Upper lobe of left lung (tissue), 6 donors: ENCODE measurements around the gene ATG7. TPM values are rescaled to one million over a fixed set of nuclear protein-coding genes. Genes with fewer than 3 reads are reported as not detected.

ENCODE experiments used
- ATAC-seq, 2 donors: fragments of 200-7000 bp; cut with Tn5 transposase; one replicate each; pipeline ENCODE4 v1.9.1; 2022; ENCODE audit warnings: mild to moderate bottlenecking in 2 of 2, moderate library complexity in 2 of 2; ENCODE audit not compliant: low FRiP score in 2 of 2
- DNase-seq, 2 donors: peaks; one replicate each; pipeline ENCODE4 v3.0.0-alpha.2; 2019 to 2020
- H3K27ac ChIP-seq, 4 donors: fragments of 200-600 bp; sonication (generic); one replicate each; pipeline ENCODE4 v1.5.1; 2016 to 2019
- H3K27me3 ChIP-seq, 4 donors: fragments of 200-600 bp; sonication (generic); one replicate each; pipeline ENCODE4 v1.5.1; 2017 to 2019
- H3K36me3 ChIP-seq, 4 donors: fragments of 200-600 bp; sonication (generic); one replicate each; pipeline ENCODE4 v1.5.1; 2016 to 2019
- H3K4me1 ChIP-seq, 4 donors: fragments of 200-600 bp; sonication (generic); one replicate each; pipeline ENCODE4 v1.5.1; 2018 to 2019
- H3K4me3 ChIP-seq, 4 donors: fragments of 200-600 bp; sonication (generic); one replicate each; pipeline ENCODE4 v1.5.1; 2017 to 2019; ENCODE audit warnings: mild to moderate bottlenecking in 2 of 4, moderate library complexity in 1 of 4
- H3K9me3 ChIP-seq, 4 donors: fragments of 200-600 bp; sonication (generic); one replicate each; pipeline ENCODE4 v1.5.1; 2018 to 2019
- CTCF ChIP-seq, 6 experiments: fragments of 450-650 bp in 4 of 6; fragments of 200-600 bp in 2 of 6; sonication (generic) in 2 of 6; IDR thresholded peaks; one replicate each; pipeline ENCODE4 v1.5.1; 2016 to 2019; ENCODE audit warnings: antibody characterized with exemption in 6 of 6
- EP300 ChIP-seq, 4 donors: sonication (generic); formaldehyde crosslinking; IDR thresholded peaks; one replicate each; pipeline ENCODE4 v1.5.1; 2017; ENCODE audit warnings: antibody characterized with exemption in 4 of 4, control low read depth in 2 of 4
- POLR2A ChIP-seq, 4 donors: fragments of 450-650 bp; IDR thresholded peaks; one replicate each; pipeline ENCODE4 v1.5.1; 2016 to 2017; ENCODE audit warnings: antibody characterized with exemption in 4 of 4, mild to moderate bottlenecking in 2 of 4
- POLR2AphosphoS5 ChIP-seq, 2 donors: sonication (generic); formaldehyde crosslinking; IDR thresholded peaks; one replicate each; pipeline ENCODE4 v1.5.1; 2017; ENCODE audit warnings: antibody characterized with exemption in 2 of 2
- WGBS, 2 donors: methylation state at CpG; one replicate each; pipeline ENCODE4 v1.1.5; 2017 to 2018; 5-methylcytosine and 5-hydroxymethylcytosine counted together
- total RNA-seq, 6 donors: library from RNA; depleted of rRNA in 4 of 6; stranded (reverse); fragments of >200 nt in 4 of 6; gene quantifications; one replicate each; pipeline versions ENCODE4 v1.1.0 to v1.2.1, GENCODE V29; 2016 to 2021
- donor health status: DM: no; HTN: no; CAD: no; lungs with moderate emphysema.
- donor health status: DM: no; HTN: yes; CAD: no; lungs with severe emphysema.

Gene ATG7
- total RNA-seq, 6 donors from 2014 or later = 52.4 to 195 (median 74.1) TPM

- DNase-seq (no peak), ATAC-seq (no peak)
- H3K27me3 ChIP-seq = no peaks in the 10 kb centered on the region
- no peaks in the 10 kb centered on the region for H3K36me3 ChIP-seq
- no peak overlapping the region for H3K4me3 ChIP-seq
- no peak overlapping the region for H3K27ac ChIP-seq
- H3K4me1 ChIP-seq = no peaks in the 10 kb centered on the region
- no peak for TF ChIP-seq CTCF (IDR thresholded peaks at IDR 0.05)
- H3K9me3 ChIP-seq = peaks cover 0 to 10% (median 4%) of the 10 kb centered on the region in 4 donors
These were observed 139.8 kb downstream of the ATG7 start for GRCh38 chr3:11411956-11412355.

DNA sequence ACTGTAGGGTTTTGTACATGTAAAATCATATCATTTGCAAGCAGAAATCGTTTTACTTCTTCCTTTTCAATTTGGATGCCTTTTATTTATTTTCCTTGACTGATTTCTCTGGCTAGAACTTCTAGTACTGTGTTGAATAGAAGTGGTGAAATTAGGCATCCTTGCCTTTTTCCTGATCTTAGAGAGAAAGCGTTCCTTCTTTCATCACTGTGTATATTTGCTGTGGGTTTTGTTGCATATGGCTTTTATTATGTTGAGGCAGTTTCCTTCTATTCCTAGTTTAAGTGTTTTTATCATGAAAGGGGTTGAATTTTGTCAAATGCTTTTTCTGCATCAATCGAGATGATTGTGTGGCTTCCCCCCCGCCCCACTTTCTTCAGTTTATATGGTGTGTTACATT is 140.9 kb downstream of the ATG7 start:
- Histone ChIP-seq H3K4me1 (no peaks in the 10 kb centered on the region), H3K27me3 (no peaks in the 10 kb centered on the region), H3K4me3 (no peak overlapping the region), H3K9me3 (peaks cover 0 to 6% (median 3%) of the 10 kb centered on the region in 4 donors), H3K27ac (no peak overlapping the region), H3K36me3 (no peaks in the 10 kb centered on the region)
- WGBS, 2 donors = 76 to 83% methylated on average over 4 of the region's 4 CpGs
- TF ChIP-seq CTCF (IDR thresholded peaks at IDR 0.05) (no peak), POLR2A (IDR thresholded peaks at IDR 0.05) (no peak), POLR2AphosphoS5 (IDR thresholded peaks at IDR 0.05) (no peak), EP300 (IDR thresholded peaks at IDR 0.05) (no peak)
- DNase-seq = no peak
- ATAC-seq = no peak

DNA sequence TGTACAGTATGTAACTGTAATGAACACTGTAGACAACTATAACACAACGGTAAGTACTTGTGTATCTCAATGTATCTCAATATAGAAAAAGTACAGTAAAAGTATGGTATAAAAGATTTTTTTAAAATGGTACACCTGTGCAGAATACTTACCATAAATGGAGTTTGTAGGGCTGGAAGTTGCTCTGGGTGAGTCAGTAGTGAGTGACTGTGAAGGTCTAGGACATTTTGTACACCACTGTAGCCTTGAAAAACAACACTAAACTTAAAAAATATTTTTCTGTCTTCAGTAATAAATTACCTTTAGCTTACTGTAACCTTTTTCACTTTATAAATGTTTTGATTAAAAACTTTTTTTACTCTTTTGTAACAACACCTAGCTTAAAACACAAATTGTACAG is 142.9 kb downstream of the ATG7 start:
- no peak for TF ChIP-seq POLR2A (IDR thresholded peaks at IDR 0.05)
- TF ChIP-seq EP300 (IDR thresholded peaks at IDR 0.05) = no peak
- TF ChIP-seq POLR2AphosphoS5 (IDR thresholded peaks at IDR 0.05) = no peak
- TF ChIP-seq CTCF (IDR thresholded peaks at IDR 0.05) = no peak
- H3K4me3 ChIP-seq = no peak overlapping the region
- H3K27me3 ChIP-seq = no peaks in the 10 kb centered on the region
- 93 to 96% methylated on average over 1 of the region's 1 CpG for WGBS, 2 donors
- DNase-seq (no peak), ATAC-seq (no peak)
- no peak overlapping the region for H3K27ac ChIP-seq
- no peaks in the 10 kb centered on the region for H3K4me1 ChIP-seq
- H3K36me3 ChIP-seq = no peaks in the 10 kb centered on the region
- H3K9me3 ChIP-seq = no peaks in the 10 kb centered on the region

DNA sequence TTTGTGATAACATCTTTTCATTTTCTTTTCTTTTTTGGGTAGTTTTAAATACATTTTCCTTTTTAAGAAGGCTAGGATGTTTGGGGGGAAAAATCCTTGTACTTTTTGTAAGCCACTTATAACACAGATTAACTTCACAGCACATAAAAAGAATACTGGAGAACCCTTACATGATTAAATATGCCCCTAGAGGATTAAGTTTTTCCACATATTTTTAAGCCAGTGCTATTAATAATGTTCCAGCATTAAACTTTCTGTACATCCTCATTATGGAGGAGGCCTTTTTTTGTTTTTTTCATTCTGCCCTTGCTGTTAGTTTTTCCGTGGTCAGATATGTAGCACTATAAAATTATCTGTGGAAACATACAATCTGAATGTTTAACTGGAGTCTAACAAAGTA is 147.9 kb downstream of the ATG7 start:
- WGBS, 2 donors = 41 to 48% methylated on average over 1 of the region's 1 CpG
- Histone ChIP-seq H3K4me1 (no peaks in the 10 kb centered on the region), H3K36me3 (no peaks in the 10 kb centered on the region), H3K27ac (no peak overlapping the region), H3K9me3 (no peaks in the 10 kb centered on the region), H3K27me3 (no peaks in the 10 kb centered on the region), H3K4me3 (no peak overlapping the region)
- TF ChIP-seq EP300 (IDR thresholded peaks at IDR 0.05) = no peak
- no peak for TF ChIP-seq POLR2A (IDR thresholded peaks at IDR 0.05)
- DNase-seq (no peak), ATAC-seq (no peak)

GRCh38 chr3:11422291-11422690 is 150.1 kb downstream of the ATG7 start:
- 96% methylated on average over 1 of the region's 1 CpG for WGBS, 2 donors
- no peak overlapping the region for H3K27ac ChIP-seq
- H3K4me3 ChIP-seq = no peak overlapping the region
- H3K27me3 ChIP-seq = no peaks in the 10 kb centered on the region
- H3K9me3 ChIP-seq = no peaks in the 10 kb centered on the region
- DNase-seq (no peak), ATAC-seq (no peak)
- H3K4me1 ChIP-seq = no peaks in the 10 kb centered on the region
- no peak for TF ChIP-seq EP300 (IDR thresholded peaks at IDR 0.05)
- no peak for TF ChIP-seq CTCF (IDR thresholded peaks at IDR 0.05)
- no peak for TF ChIP-seq POLR2A (IDR thresholded peaks at IDR 0.05)
- TF ChIP-seq POLR2AphosphoS5 (IDR thresholded peaks at IDR 0.05) = no peak
- peaks cover 0 to 3% (median 0%) of the 10 kb centered on the region in 4 donors for H3K36me3 ChIP-seq
